Activated CD8-positive, alpha-beta memory T cell treated with anti-CD3 and anti-CD28 coated beads, Interleukin-2, amount 10 ng/mL, durations not matched to agents 7 days and 5 days (primary cell): ENCODE data around the gene RTN4R. TPM values are rescaled to one million over a fixed set of nuclear protein-coding genes. Genes with fewer than 3 reads are reported as not detected.

Source experiments
- ATAC-seq: fragments of 150-1000 bp; cut with Tn5 transposase; one replicate; pipeline ENCODE4 v1.10.0; 2021; ENCODE audit warnings: moderate library complexity
- CTCF ChIA-PET: fragments of 350-600 bp; sonication (Branson Sonifier 250); formaldehyde crosslinking; loops from one replicate; lab custom pipeline; 2021; ENCODE audit warnings: antibody characterized with exemption; lab: Charles Lee
- DNase-seq: peaks from one replicate; pipeline ENCODE4 v3.0.0-alpha.2; 2020
- H3K27ac Mint-ChIP-seq: one replicate; pipeline ENCODE4 v1.8.0; 2021; ENCODE audit warnings: mild to moderate bottlenecking, mixed read lengths
- H3K27me3 Mint-ChIP-seq: one replicate; pipeline ENCODE4 v1.8.0; 2021; ENCODE audit warnings: mixed read lengths
- H3K36me3 Mint-ChIP-seq: one replicate; pipeline ENCODE4 v1.8.0; 2021; ENCODE audit warnings: mild to moderate bottlenecking, mixed read lengths
- H3K4me1 Mint-ChIP-seq: one replicate; pipeline ENCODE4 v1.8.0; 2021; ENCODE audit warnings: mixed read lengths
- H3K4me3 Mint-ChIP-seq: one replicate; pipeline ENCODE4 v1.8.0; 2021; ENCODE audit warnings: mild to moderate bottlenecking, moderate library complexity, mixed read lengths
- H3K9me3 Mint-ChIP-seq: one replicate; pipeline ENCODE4 v1.8.0; 2022; ENCODE audit warnings: low read depth, mixed read lengths
- total RNA-seq, 2 experiments: library from RNA; stranded (reverse); gene quantifications; one replicate each; pipeline ENCODE4 v1.2.3, GENCODE V29; 2021

Gene RTN4R
- total RNA-seq, 2 experiments from 2014 or later: 1.4 to 2.5 TPM

GRCh38 chr22:20205464-20205963 lies 62.6 kb downstream of the RTN4R start:
- ATAC-seq (no peak), DNase-seq (no peak)
- H3K36me3 Mint-ChIP-seq: no peaks in the 10 kb centered on the region
- H3K9me3 Mint-ChIP-seq: no peaks in the 10 kb centered on the region
- CTCF ChIA-PET: interaction anchor here (1.0 to 3.1 kb wide), 4 partner anchors 10 to 49 kb away, joined by 3 to 18 read pairs (median 8); no protein-coding TSS in a partner anchor
- H3K27ac Mint-ChIP-seq: peak overlapping the region; percentile 87
- H3K4me3 Mint-ChIP-seq: peak overlapping the region; percentile 86
- H3K4me1 Mint-ChIP-seq: peaks cover 16% of the 10 kb centered on the region
- H3K27me3 Mint-ChIP-seq: no peaks in the 10 kb centered on the region

GRCh38 chr22:20204806-20205205 lies 63.3 kb downstream of the RTN4R start:
- H3K4me1 Mint-ChIP-seq: peaks cover 16% of the 10 kb centered on the region
- no peak for ATAC-seq
- no peak for DNase-seq

GRCh38 chr22:20204311-20204710 lies 63.8 kb downstream of the RTN4R start:
- H3K27me3 Mint-ChIP-seq: no peaks in the 10 kb centered on the region
- DNase-seq (no peak), ATAC-seq (no peak)
- CTCF ChIA-PET: interaction anchor here (0.6 to 1.7 kb wide), 2 partner anchors 9 to 884 kb away, joined by 3 to 4 read pairs; no protein-coding TSS in a partner anchor
- H3K4me1 Mint-ChIP-seq: peaks cover 16% of the 10 kb centered on the region
- H3K36me3 Mint-ChIP-seq: no peaks in the 10 kb centered on the region
- no peaks in the 10 kb centered on the region for H3K9me3 Mint-ChIP-seq
- H3K4me3 Mint-ChIP-seq: no peak overlapping the region
- H3K27ac Mint-ChIP-seq: no peak overlapping the region

More at GRCh38 chr22:20204806-20205205, 63.3 kb downstream of the RTN4R start:
- Mint-ChIP-seq H3K36me3 (no peaks in the 10 kb centered on the region), H3K27ac (no peak overlapping the region), H3K27me3 (no peaks in the 10 kb centered on the region), H3K4me3 (no peak overlapping the region), H3K9me3 (no peaks in the 10 kb centered on the region)
- CTCF ChIA-PET: interaction anchor here (0.6 to 2.9 kb wide), 3 partner anchors 9 to 884 kb away, joined by 3 to 18 read pairs (median 4); no protein-coding TSS in a partner anchor

DNA sequence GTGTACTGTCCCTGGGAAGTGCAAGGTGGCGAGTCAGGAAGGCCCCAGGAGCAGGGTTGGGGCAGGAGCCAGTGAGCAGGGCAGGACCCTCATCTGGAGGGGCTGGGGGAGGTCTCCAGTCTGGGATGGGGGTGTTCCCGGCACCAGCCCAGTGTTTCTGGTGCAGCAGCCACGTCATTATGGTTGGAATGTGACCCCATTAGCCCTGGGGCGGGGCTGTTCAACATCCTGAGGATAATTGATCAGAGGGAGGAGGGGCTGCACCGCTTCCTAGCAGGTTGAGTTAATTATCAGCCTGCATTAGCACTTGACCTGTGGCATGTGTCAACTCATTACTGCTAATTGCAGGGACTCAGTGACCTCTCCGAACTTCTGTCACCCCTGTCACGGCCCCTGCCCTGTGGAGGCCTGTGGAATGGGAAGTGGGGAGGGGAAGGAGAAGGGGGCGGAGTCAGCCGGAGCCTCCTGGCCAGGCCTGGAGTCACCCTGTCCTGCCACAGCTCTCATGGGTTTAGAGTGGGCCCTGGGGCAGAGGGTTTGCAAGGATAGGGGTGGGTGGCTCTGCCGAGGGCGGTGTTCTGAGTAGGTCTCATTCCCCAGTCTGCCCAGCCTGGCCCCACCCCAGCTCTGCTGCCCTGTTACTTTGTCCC lies 64.4 kb downstream of the RTN4R start:
- Mint-ChIP-seq H3K27ac (no peak overlapping the region), H3K9me3 (no peaks in the 10 kb centered on the region), H3K36me3 (no peaks in the 10 kb centered on the region), H3K27me3 (no peaks in the 10 kb centered on the region), H3K4me1 (peaks cover 16% of the 10 kb centered on the region), H3K4me3 (no peak overlapping the region)
- no peak for DNase-seq
- ATAC-seq: no peak
- CTCF ChIA-PET: no interaction called here

GRCh38 chr22:20203142-20203551 lies 65.0 kb downstream of the RTN4R start:
- no peaks in the 10 kb centered on the region for H3K27me3 Mint-ChIP-seq
- H3K36me3 Mint-ChIP-seq: no peaks in the 10 kb centered on the region
- H3K4me3 Mint-ChIP-seq: no peak overlapping the region
- CTCF ChIA-PET: no interaction called here
- H3K4me1 Mint-ChIP-seq: peaks cover 16% of the 10 kb centered on the region
- no peaks in the 10 kb centered on the region for H3K9me3 Mint-ChIP-seq
- no peak for DNase-seq
- H3K27ac Mint-ChIP-seq: no peak overlapping the region
- no peak for ATAC-seq

GRCh38 chr22:20201837-20202392 lies 66.2 kb downstream of the RTN4R start:
- H3K4me1 Mint-ChIP-seq: peaks cover 10% of the 10 kb centered on the region
- ATAC-seq (no peak), DNase-seq (no peak)
- CTCF ChIA-PET: interaction anchor here (1.2 kb wide), 1 partner anchor 45 kb away, joined by 3 read pairs; no protein-coding TSS in a partner anchor
- H3K27ac Mint-ChIP-seq: no peak overlapping the region
- H3K36me3 Mint-ChIP-seq: no peaks in the 10 kb centered on the region
- no peaks in the 10 kb centered on the region for H3K9me3 Mint-ChIP-seq
- H3K27me3 Mint-ChIP-seq: no peaks in the 10 kb centered on the region
- H3K4me3 Mint-ChIP-seq: no peak overlapping the region

- Mint-ChIP-seq H3K27me3 (no peaks in the 10 kb centered on the region), H3K27ac (no peak overlapping the region), H3K4me1 (no peaks in the 10 kb centered on the region), H3K9me3 (no peaks in the 10 kb centered on the region), H3K36me3 (no peaks in the 10 kb centered on the region), H3K4me3 (no peak overlapping the region)
- ATAC-seq: no peak
- DNase-seq: no peak
- CTCF ChIA-PET: no interaction called here
Observed at GRCh38 chr22:20199906-20200305, 68.2 kb downstream of the RTN4R start.

DNA sequence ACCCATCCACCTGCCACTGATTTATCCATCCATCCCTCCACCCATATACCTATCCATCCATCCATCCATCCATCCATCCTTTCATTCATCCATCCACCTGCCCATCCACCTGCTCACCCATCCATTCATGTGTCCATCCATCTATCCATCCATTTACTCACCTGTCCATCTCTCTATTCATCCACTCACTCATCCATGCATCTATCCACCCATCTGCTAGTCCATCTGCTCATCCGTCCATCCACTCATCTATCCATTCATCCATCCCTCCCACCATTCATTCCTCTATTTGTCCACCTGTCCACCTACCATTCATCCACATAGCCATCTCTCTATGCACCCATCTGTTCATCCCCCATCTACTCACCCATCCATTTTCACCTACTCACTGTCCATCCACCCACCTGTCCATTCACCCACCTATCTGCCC lies 68.7 kb downstream of the RTN4R start:
- DNase-seq (no peak), ATAC-seq (no peak)
- no peaks in the 10 kb centered on the region for H3K36me3 Mint-ChIP-seq
- no peaks in the 10 kb centered on the region for H3K4me1 Mint-ChIP-seq
- no peaks in the 10 kb centered on the region for H3K27me3 Mint-ChIP-seq
- H3K9me3 Mint-ChIP-seq: no peaks in the 10 kb centered on the region
- no peak overlapping the region for H3K4me3 Mint-ChIP-seq
- CTCF ChIA-PET: no interaction called here
- no peak overlapping the region for H3K27ac Mint-ChIP-seq

DNA sequence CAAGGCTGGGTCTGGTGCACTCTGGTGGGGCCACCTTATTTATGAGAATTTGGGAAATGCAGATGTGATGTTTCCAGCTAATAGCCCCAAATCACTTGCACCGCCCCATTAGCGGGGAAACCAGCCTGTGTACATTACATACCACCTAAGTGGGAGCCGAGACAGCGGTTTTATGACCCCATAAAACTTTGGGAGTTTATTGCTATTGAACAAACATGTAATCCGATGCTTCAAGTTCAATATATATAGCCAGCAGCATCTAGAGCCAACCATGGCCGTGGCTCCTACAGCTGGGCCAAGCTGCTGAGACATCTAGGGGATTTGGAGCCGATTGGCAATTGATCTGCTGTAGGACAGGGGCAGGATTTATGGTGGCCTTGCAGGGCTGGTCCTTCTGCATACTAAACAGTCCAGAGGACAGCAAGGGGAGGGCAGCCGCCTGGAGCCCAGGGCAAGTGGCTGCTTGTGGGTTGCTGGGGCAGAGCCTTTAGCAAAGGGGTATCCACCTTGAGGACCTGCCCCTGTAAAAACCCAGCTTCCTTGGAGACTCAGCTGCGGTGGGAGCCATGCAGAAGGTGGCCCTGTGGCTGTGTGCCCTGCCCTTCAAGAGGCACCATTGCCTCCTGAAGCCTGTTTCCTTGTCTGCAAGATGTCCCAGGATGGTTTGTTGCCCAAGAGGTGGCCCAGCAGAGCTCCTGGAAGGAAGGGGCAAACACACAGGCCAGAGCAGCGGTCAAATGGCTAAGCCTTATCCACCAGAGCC lies 69.4 kb downstream of the RTN4R start:
- Mint-ChIP-seq H3K9me3 (no peaks in the 10 kb centered on the region), H3K27me3 (no peaks in the 10 kb centered on the region), H3K4me3 (no peak overlapping the region), H3K4me1 (no peaks in the 10 kb centered on the region), H3K27ac (no peak overlapping the region), H3K36me3 (no peaks in the 10 kb centered on the region)
- DNase-seq (no peak), ATAC-seq (no peak)
- CTCF ChIA-PET: interaction anchor here (0.8 kb wide), 1 partner anchor 70 kb away, joined by 3 read pairs; no protein-coding TSS in a partner anchor

- ATAC-seq (no peak), DNase-seq (no peak)
- CTCF ChIA-PET: no interaction called here
- Mint-ChIP-seq H3K4me1 (no peaks in the 10 kb centered on the region), H3K4me3 (no peak overlapping the region), H3K9me3 (no peaks in the 10 kb centered on the region), H3K27ac (no peak overlapping the region), H3K27me3 (no peaks in the 10 kb centered on the region), H3K36me3 (no peaks in the 10 kb centered on the region)
Observed at GRCh38 chr22:20197407-20198030, 70.6 kb downstream of the RTN4R start.

DNA sequence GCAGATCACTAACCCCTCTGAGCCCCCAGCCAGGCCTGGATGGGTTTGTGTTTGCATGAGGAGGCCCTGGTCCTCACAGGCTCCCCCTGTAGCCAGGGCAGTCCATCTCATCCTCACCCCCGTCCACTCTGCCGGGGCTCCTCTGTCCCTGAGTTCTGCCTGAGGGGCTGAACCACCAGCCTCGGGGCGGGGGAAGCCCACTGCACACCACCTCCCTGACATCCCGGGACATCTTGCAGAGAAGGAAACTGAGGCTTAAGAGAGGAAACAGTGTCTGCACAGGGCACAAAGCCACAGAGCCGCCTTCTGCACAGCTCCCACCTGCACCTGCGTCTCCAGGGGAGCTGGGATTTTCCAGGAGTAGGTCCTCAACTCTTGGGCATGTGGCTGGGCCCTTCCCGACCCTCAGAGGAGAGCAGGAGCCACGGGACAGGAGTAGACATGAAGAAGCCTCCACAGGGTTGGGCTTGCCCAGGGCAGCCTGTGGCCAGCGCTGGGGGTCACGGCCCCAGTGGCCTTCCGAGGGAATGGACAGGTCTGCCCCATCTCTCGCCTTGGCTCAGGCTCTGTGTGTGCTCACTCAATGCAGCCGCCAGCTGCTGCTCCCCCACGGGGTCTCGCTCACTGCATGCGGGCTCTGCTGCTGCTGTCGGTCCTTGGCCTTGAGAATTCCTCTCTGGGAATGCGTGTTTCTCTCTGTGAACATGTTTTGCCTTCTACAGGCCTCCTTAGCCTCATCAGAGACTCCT lies 71.8 kb downstream of the RTN4R start:
- Mint-ChIP-seq H3K27ac (no peak overlapping the region), H3K36me3 (no peaks in the 10 kb centered on the region), H3K9me3 (no peaks in the 10 kb centered on the region), H3K27me3 (no peaks in the 10 kb centered on the region), H3K4me3 (no peak overlapping the region), H3K4me1 (no peaks in the 10 kb centered on the region)
- no peak for ATAC-seq
- DNase-seq: no peak
- CTCF ChIA-PET: interaction anchor here (0.7 to 2.1 kb wide), 2 partner anchors 9 to 40 kb away, joined by 4 to 6 read pairs; no protein-coding TSS in a partner anchor

- H3K27me3 Mint-ChIP-seq: no peaks in the 10 kb centered on the region
- CTCF ChIA-PET: interaction anchor here (0.7 to 2.1 kb wide), 2 partner anchors 10 to 38 kb away, joined by 4 to 6 read pairs; no protein-coding TSS in a partner anchor
Observed at GRCh38 chr22:20194681-20195593, 73.2 kb downstream of the RTN4R start.

More at GRCh38 chr22:20194681-20195593, 73.2 kb downstream of the RTN4R start:
- no peak overlapping the region for H3K27ac Mint-ChIP-seq
- no peaks in the 10 kb centered on the region for H3K9me3 Mint-ChIP-seq
- H3K4me3 Mint-ChIP-seq: no peak overlapping the region
- no peak for DNase-seq
- H3K36me3 Mint-ChIP-seq: no peaks in the 10 kb centered on the region
- ATAC-seq: peak; percentile 48
- H3K4me1 Mint-ChIP-seq: no peaks in the 10 kb centered on the region
